Neuron (in vitro differentiated cells): ENCODE data around the gene SLC38A3.

Source experiments
- H2AFZ ChIP-seq: one replicate; pipeline ENCODE4 v1.6.1; 2013; ENCODE audit warnings: low read depth, mild to moderate bottlenecking, inconsistent platforms, low read length, moderate library complexity
- H3K27me3 ChIP-seq: one replicate; pipeline ENCODE4 v1.6.1; 2013; ENCODE audit warnings: low read length; ENCODE audit not compliant: insufficient read depth
- H3K36me3 ChIP-seq: one replicate; pipeline ENCODE4 v1.6.1; 2013; ENCODE audit warnings: low read length; ENCODE audit not compliant: insufficient read depth
- H3K4me1 ChIP-seq: one replicate; pipeline ENCODE4 v1.6.1; 2013; ENCODE audit warnings: low read length; ENCODE audit not compliant: insufficient read depth
- H3K4me3 ChIP-seq: 2 replicates; pipeline ENCODE4 v1.5.1; 2013; ENCODE audit warnings: mild to moderate bottlenecking, low read length, moderate library complexity
- H3K9me3 ChIP-seq: one replicate; pipeline ENCODE4 v1.6.1; 2013; ENCODE audit warnings: low read length

Gene SLC38A3

DNA sequence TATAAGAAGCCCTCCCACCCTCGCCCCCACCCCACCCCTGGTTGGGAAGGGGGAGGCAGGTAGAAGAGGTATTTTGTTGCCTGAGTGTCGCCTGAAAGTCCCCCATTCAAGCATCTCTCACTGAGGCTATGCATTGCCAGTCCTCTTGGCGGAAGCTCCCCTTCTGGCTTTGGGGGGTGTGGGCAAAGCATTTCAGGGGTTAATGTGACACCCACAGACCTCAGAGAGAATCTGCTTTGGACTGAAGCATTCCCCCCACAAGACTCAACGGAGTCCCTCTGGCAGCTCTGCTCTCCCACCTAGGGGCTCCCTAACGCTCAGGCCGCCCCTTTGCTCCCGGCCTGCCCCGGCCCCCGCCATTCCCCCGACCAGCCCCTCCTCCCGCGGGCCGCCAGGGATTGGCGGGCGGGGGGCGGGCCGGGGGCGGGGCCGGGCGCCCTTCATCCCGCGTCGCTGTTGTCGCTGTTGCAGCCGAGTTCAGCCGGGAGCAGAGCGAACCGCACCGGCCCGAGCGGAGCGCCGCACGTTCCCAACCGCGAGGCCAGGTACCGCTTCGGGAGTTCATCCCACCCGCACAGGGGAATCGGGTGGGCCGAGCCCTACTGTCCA lies at the start of gene SLC38A3:
TSS of gene SLC38A3 (plus strand) at position 468 of the 609 bp plus-strand sequence. CDS start 8,929 bp downstream, outside the sequence.
- Histone ChIP-seq H3K27me3 (peaks cover 73% of the 10 kb centered on the region), H3K36me3 (no peaks in the 10 kb centered on the region), H3K9me3 (no peaks in the 10 kb centered on the region), H2AFZ (peak within 1 kb of the TSS; percentile 86), H3K4me3 (peak within 1 kb of the TSS; percentile 52), H3K4me1 (peaks cover 17% of the 10 kb centered on the region)

DNA sequence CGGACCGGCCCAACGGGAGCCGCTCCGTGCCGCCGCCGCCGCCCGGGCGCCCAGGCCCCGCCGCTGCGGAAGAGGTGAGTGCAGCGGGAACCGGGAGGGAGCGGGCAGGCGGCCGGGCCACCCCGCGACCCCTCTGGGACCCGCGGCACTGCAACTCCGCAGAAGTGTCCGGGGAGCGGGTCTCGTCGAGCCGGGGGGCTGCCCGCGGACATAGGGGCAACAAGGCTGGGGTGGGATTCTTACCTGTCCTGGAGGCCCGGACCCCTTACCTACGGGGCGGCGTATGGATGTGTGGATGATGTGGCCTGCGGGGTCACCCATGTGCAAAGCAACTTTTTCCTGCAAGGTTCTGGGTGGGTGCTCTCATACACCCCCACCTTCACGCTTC lies 49.6 kb upstream of the SLC38A3 start:
- peaks cover 9% of the 10 kb centered on the region for H3K4me1 ChIP-seq
- no peak overlapping the region for H2AFZ ChIP-seq
- no peaks in the 10 kb centered on the region for H3K9me3 ChIP-seq
- peaks cover 73% of the 10 kb centered on the region for H3K27me3 ChIP-seq
- peak overlapping the region; percentile 38 for H3K4me3 ChIP-seq
- H3K36me3 ChIP-seq: no peaks in the 10 kb centered on the region

DNA sequence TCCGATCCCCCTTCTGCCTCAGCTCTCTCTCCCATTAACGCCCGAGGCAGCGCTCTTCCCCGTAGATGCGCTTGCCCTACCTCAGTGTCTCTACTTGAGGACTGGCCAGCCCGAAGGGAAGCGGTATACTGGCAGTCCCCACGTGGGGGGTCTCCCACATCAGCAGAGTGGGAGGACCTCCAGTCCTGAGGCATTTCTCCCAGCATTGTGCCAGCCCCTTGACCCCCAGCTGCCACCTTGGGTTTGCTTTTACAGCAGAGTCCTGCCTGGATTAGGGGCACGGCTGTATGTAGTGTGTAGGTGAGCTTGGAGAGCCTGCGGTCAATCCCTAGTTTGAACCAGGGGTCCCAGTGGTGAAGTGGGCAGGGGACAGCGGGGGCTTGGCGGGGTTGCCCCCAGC lies 49.2 kb upstream of the SLC38A3 start:
- no peaks in the 10 kb centered on the region for H3K9me3 ChIP-seq

DNA sequence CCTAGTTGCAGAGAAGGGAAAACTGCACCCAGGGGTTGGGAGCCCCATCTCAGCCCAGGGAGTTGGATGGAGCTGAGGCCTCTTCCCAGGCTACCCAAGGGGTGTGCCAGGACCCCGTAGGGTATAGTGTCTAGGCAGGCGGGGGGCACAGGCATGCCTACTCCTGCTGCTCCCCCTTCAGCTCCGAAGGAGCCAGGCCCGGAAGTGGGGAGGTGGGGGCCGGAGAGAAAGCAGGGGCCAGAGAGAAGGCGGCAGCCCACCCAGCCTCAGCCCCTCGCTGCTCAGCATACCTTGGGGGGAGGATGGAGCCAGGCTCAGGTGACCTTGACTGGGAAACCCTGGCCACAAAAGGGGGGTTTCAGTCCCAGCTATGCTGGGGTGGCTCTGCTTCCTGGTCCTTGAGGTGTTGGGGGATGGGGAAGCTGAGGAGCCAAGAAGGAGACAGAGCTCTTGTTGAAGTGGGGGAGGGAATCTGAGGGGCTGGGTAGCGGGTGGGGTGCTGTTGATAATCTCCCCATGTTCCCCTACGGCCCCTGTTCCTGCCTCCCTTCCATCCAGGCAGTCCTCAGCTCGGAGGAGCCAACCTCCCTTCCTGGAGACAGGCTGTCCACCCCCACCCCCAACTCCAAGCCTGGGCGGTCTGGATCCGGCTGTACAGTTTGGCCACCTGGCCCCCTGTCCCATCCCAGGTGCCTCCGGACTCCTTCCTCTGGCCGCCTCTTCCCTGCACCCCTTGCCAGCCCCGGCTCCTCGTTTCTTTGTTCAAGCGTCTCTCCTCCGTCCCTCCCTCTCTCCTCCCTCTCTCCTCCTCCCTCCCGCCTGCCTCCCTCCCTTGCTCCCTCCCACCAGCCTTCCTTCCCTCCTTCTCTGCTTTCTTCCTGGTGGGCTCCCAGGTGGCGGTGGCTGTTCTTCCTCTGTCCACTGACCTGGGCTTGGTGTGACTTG lies 48.2 kb upstream of the SLC38A3 start:
- no peak overlapping the region for H3K4me3 ChIP-seq
- no peaks in the 10 kb centered on the region for H3K36me3 ChIP-seq
- no peaks in the 10 kb centered on the region for H3K9me3 ChIP-seq
- peaks cover 9% of the 10 kb centered on the region for H3K4me1 ChIP-seq
- H3K27me3 ChIP-seq: peaks cover 63% of the 10 kb centered on the region
- no peak overlapping the region for H2AFZ ChIP-seq

More for the DNA sequence above, 49.2 kb upstream of the SLC38A3 start:
- H3K27me3 ChIP-seq: peaks cover 71% of the 10 kb centered on the region
- no peak overlapping the region for H3K4me3 ChIP-seq
- H3K36me3 ChIP-seq: no peaks in the 10 kb centered on the region
- no peak overlapping the region for H2AFZ ChIP-seq
- H3K4me1 ChIP-seq: peaks cover 9% of the 10 kb centered on the region

DNA sequence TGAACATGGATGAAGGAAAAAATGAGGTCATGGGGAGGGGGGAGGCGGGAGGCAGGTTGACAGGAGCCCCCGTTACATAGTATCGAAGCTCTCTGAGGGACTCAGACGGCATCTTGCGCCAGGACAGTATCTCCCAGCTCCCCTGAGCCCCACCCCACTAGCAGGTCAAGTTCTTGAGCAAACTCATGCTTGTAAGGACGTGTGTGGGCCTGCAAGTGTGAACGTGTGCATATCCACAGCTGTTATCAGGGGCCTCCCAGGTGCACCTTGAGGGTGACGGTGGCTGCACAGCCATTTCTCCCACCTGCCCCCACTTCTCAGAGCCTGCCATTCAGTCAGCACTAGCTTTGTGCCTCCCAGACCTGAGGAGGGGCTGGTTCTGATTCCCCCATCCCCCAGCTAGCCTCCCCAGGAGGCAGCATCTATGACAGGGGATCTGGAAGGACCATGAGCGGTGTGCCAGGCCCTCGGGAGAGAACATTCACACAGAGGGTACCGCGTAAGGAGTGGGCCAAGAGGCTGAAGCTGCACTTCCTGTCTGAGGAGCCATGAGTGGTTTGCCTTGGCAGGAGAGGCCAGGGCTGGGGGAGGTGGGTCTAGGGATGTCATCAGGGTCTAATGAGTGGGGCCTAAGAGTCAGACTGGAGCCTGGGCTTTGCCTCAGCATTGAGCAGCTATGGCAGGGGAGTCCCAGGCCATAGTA lies 47.1 kb upstream of the SLC38A3 start:
- Histone ChIP-seq H2AFZ (no peak overlapping the region), H3K36me3 (no peaks in the 10 kb centered on the region), H3K27me3 (peaks cover 62% of the 10 kb centered on the region), H3K9me3 (no peaks in the 10 kb centered on the region), H3K4me3 (no peak overlapping the region), H3K4me1 (peaks cover 9% of the 10 kb centered on the region)

DNA sequence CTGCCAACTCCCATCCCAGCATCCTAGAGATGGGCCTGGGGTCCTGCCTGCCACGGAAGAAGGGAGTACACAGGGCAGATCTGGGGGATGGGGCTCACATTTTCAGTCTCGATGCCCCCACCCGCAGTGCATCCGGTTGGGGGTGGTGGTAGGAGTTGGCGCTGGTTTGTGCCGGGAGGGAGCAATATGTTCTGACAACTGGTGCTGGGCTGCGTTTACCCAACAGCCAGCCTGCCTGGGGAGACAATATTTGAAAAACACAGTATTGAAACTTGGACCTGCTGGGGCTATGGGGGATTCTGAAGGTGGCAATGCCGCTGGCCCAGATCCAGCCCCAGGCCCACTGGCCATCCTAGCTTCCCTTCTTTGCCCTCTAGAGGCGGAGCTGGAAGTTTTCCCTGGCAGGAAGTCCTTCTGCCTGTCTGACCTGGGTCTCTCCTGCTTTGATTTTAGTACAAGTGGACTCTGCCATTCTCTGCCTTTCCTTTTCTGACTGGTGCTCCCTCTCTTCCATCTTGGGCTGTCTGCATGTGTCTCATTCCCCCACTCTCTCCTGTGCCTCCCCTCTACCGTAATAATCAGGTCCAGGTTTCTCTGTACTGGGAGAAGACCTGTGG lies 46.4 kb upstream of the SLC38A3 start:
- no peak overlapping the region for H3K4me3 ChIP-seq
- H2AFZ ChIP-seq: no peak overlapping the region
- H3K9me3 ChIP-seq: no peaks in the 10 kb centered on the region
- peaks cover 55% of the 10 kb centered on the region for H3K27me3 ChIP-seq
- H3K36me3 ChIP-seq: no peaks in the 10 kb centered on the region
- peaks cover 9% of the 10 kb centered on the region for H3K4me1 ChIP-seq

DNA sequence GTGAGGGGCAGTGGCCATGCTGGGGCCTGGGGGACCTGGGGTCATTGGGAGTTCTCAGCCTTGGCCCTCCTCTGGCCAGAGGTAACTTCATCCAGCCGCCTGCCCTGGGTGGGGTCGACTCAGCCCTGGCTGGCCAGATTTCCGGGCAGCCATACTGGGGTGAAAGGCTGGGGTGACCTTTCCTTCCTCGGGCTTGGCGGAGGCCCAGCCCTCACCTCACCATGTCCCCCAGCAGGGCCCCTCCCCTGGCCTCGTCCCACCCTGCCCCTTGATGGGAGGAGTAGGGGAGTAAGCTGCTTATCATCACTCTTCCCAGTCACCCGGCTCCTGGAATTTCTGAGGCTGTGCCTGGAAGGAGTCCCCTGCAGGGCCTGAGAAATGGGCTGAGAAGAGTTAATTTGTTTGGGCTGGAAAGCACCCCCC lies 44.5 kb upstream of the SLC38A3 start:
- Histone ChIP-seq H3K27me3 (peaks cover 46% of the 10 kb centered on the region), H3K4me1 (peaks cover 8% of the 10 kb centered on the region)

DNA sequence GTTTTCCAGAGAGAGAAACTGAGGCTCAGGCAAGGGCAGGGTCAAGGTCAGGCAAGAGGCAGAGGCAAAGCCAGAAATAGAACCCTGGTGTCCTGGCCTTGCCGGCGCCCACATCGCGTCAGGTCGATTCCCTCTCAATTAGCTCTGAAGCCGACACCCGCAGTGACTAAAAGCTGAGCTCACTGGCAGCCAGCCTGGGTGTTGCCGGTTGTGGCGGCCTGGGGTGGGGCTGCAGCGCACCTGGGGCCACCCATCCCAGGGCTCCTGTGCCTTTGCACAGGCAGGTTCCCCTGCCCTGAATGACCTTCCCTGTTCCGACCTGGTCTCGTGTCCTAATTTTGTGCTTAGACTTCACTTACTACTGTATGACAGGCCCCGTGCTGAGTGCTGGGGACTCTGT lies 43.8 kb upstream of the SLC38A3 start:
- Histone ChIP-seq H3K9me3 (no peaks in the 10 kb centered on the region), H3K27me3 (peaks cover 38% of the 10 kb centered on the region), H3K4me1 (peaks cover 6% of the 10 kb centered on the region), H3K36me3 (no peaks in the 10 kb centered on the region), H3K4me3 (no peak overlapping the region), H2AFZ (no peak overlapping the region)

More for the DNA sequence above, 44.5 kb upstream of the SLC38A3 start:
- no peaks in the 10 kb centered on the region for H3K36me3 ChIP-seq
- H3K9me3 ChIP-seq: no peaks in the 10 kb centered on the region
- no peak overlapping the region for H3K4me3 ChIP-seq
- no peak overlapping the region for H2AFZ ChIP-seq

DNA sequence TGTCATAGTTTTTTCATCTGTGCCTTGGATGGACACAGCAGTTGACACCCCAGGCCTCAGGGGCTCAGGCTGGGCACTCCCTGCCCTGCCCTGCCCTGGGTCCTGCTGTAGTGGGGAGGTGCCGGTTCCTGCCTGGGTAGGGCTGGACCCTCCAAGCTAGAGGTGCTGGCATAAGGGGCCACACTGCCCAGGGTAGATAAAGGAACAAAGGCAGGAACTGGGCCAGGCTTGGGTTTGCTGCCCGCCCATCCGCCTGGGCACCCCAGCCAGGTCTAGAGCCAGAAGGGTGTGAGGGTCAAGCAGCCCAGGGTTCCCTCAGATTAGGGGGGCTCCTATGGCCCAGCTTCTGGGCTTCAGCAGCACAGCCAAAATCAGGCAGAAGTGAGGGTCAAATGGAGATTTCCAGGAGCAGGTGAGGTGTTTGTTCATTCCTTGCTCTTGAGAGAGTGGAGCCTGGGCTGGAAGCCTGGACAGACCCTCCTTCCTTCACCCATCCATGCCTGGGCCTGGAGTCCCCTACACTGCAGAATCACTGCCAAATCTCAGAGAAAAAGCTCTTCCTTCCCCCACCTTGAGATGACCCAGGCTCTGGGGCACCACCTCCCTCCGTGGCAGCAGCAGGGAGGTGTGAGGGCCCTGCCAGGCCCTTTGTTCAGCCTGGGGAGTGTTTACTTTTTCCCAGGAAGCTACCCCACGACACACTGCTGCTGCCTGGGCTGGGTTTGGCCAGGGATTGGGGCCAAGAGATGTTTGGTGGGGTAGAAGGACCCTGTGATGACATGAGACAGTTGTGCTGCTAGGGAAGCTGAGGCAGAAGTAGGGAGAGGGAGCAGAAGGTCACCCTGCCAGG lies 42.8 kb upstream of the SLC38A3 start:
- Histone ChIP-seq H3K36me3 (no peaks in the 10 kb centered on the region), H3K4me1 (peaks cover 13% of the 10 kb centered on the region), H3K9me3 (no peaks in the 10 kb centered on the region), H3K27me3 (peaks cover 29% of the 10 kb centered on the region), H2AFZ (no peak overlapping the region), H3K4me3 (no peak overlapping the region)

DNA sequence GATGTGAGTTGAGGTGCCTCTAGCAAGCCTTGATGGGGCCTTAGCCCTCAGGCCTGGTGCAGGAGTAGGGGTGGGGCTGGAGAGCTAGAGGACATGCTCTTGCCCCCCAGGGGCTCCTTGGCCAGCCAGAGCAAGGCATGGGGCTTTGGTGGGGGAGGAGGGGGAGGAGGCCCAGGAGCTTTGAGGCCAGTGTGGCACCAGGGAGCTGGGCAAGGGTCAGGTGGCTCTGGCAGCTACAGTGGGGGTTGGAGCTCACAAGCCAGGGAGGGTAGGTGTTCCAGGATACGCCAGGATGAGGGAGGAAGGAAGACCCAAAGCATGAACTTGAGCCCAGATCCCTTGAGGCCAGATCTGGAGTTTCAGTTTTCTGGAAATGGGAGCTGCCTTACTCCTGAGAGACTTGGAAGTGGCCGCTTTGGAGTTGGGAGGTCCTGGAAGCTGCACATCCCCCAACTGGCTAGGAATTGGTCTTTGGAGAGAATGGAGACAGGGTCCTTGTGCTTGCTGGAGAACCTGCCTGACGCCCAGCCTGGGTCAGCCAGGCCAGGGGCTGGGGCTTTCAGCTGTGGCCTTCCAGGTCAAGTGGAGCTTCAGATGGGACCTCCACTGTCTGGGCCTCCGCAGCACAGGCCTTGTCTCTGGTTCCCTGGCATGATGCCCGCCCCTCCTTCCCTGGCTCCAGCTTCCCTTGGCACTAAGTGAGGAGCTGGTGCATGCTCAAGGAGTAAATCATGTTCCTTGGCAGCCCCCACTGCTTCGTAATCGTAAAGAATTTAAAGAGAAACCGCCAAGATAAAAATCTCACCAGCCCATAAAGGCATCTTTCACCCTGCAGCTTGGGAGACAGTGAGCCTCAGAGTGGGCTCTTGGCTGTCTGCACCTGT lies 41.3 kb upstream of the SLC38A3 start:
- Histone ChIP-seq H3K27me3 (peaks cover 13% of the 10 kb centered on the region), H3K4me3 (no peak overlapping the region), H3K9me3 (no peaks in the 10 kb centered on the region), H2AFZ (no peak overlapping the region), H3K4me1 (peaks cover 23% of the 10 kb centered on the region), H3K36me3 (no peaks in the 10 kb centered on the region)

DNA sequence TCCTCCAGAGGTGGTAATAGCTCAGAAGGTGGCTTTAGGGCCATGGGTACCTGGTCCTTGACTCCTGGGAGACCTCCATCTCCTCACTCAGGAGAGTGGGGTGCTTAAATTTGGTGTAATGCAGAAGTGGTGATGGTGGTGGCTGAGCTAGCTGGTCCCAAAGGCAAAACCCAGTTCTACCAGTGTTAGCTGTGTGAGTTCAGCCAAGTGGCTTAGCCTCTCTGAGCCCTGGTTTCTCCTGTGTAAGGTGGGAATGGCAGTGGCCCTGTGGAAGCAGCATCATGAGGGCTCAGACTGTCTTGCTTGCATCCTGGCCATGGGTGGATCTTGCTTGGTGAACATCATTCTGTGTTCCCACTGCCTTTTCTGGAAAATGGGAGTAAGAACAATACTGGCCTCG lies 40.6 kb upstream of the SLC38A3 start:
- Histone ChIP-seq H3K27me3 (peaks cover 10% of the 10 kb centered on the region), H3K9me3 (no peaks in the 10 kb centered on the region), H3K36me3 (no peaks in the 10 kb centered on the region), H3K4me1 (peaks cover 26% of the 10 kb centered on the region), H3K4me3 (no peak overlapping the region), H2AFZ (no peak overlapping the region)
